GM21717 (cell line): ENCODE data around the gene PRR22.
"Not testable (repeated sequence)": the region's sequence is repeated elsewhere in the genome, so short reads cannot be mapped to it uniquely, and the experiment has no call there.

Experiments used
- ATAC-seq: cut with Tn5 transposase; IDR thresholded peaks from one replicate; pipeline ENCODE4 v1.9.1; 2021; ENCODE audit warnings: mild to moderate bottlenecking, moderate library complexity; ENCODE audit not compliant: unreplicated experiment

Gene PRR22

DNA sequence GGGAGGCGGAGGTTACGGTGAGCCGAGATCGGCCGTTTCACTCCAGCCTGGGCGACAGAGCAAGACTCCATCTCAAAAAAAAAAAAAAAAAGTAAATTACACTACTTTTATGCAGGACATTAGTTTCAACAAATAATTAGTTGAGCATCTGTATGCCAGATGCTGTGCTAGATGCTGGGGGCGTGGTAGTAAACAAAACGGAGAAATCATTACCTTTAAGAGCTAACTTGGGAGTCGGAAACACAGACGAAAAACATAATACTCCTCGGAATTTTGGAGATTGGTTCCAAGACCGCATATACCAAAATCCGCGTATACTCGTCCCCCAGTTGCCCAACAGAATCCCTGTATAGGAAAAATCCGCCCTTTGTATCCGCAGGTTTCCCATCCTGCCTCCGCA, 7.7 kb upstream of the PRR22 start:
- ATAC-seq: no peak

DNA sequence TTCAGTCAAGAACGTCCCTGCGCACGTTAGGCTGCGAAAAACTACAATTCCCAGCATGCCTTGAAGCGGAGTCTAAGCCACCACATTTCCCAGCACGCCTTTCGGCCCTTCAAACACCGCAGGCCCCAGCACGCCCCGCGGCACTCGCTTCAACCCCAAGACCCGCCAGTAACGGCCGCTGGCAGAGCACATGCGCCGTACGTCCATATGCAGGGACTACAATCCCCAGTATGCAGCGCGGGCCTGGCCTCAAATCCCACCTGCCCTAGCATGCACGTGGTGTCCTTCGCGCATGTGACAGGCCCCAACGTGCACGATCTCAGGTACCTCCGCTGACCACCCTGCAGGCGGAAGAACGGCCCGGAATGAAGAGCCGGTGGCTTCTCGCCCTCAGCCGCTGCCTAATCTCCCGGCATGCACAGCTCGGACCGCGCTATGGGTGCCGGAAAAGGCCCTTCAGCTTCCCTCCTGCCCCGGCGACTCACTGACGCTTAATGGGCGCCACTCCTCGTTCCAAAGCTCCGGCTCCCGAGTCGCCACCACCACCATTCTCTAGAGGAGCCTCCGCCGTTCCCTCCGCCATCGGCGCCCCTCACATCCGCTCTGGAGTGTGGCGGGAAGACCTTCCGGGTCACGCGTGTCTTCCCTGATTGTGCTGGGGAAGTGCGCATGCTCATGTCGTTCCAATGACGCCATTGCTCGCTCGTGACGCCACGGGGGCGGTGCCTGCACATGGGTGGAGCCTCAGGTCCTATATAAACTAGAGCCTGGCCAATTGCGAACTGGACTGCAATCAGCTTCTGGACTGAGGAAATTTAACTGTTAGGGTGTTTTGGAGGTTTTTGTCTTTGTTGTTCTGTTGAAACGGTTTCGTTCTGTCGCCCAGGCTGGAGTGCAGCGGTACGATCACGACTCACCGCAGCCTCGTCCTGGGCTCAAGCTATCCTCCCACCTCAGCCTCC, 6.3 kb upstream of the PRR22 start, which contains the start of gene DUS3L:
TSS of gene DUS3L (minus strand) at position 605 of the 962 bp plus-strand sequence. CDS start at position 583, 22 bp downstream.
- peak; percentile 76 for ATAC-seq

DNA sequence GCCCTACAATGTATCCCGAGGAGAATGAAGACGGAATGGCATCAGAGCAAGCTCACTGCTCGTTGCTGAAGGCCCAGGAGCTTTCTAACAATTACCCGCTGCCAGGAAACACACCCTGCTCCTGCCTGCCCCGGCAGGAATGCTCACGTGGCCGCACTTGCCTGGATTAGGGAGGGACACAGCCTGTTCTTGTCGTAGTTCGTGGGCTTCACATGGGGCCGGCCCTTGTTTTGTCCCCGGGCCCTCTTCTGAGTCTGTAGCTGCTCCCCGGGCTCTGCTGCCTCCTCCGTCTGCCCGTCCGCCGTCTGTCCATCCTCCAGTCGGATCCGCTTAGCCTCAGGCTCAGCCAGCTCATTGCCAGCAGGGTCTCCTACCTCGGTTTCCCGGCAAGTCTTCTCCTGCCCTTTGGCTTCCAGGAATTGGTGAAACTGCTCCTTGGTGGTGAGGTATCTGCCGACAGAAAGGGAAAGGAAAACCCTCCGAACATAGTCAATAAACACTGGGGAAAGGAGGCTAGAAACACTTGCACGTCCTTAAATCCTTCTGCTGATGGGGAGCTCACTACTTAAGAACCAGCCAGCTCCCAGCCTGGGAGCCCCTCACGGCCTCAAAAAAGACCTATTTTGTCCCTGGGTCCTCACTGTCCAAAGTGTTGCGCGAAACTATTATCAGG, 5.5 kb upstream of the PRR22 start:
- no peak for ATAC-seq

DNA sequence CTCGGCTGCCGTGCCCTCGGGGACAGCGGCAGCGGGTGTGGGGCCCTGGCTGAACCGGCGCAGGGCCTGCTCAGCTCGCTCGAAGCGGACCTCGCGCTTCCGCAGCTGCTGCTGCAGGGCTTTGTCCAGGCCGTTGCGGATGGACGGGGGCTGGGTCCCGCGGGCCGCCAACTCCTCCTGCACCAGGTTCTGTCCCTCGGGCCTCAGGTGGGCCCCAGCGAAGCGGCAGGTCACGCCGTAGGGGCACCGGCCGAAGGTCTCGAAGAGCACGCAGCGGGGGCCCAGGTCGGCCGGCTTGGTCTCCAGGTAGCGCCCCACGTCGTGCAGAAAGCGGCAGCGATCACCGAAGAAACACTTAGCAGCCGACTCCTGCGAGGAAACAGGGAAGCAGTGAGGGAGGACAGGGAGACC, 4.8 kb upstream of the PRR22 start:
- ATAC-seq: no peak

DNA sequence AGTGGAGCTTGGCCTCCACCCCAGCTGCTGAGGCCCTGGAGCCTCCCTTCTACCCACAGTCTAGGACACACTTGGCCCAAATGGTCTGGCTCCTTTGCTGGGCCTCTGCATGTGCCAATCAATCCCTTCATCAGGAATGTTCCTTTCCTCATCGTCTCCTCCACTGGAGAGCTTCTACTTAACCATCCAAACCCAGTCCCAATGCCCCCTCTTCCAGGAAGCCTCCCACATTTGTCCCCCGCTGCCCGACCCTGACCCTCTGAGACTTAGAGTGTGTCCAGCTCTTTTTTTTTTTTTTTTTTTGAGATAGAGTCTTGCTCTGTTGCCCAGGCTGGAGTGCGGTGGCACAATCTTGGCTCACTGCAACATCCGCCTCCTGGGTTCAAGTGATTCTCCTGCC, 3.9 kb upstream of the PRR22 start:
- no peak for ATAC-seq

DNA sequence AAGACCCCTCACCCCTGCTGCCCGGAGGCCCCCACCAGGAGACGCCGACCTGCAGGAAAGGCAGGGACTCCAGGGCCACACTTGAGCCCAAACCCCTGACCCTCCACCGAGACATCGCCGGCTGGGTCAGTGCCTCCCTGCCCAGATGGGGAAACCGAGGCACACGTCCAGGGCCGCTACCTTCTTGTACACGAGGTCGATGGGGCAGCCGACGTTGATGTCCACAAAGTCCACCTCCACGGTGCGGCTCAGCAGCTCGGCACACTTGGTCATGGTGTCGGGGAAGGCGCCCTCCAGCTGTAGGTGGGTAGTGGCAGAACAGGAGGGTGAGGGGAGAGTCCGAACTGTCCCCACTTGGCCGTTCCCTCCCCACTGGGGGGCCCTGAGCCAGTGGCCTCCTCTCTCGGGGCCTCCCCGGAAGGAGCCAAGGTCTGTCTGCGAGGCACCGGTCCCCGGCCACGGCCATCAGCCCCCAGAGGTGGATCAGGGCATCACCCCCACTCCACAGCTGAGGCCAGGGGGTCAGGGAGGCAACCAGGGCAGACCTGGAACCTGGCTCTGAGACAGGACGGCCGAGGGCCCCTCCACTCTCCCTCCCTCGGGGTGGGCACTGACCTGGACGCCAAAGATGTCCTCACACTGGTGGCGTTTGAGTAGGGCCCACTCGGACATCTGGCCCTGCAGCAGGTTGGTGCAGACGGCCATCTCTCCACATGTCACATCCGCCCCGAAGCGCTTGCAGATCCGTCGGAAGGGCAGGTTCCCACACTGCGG, 3.0 kb upstream of the PRR22 start:
- ATAC-seq: no peak

DNA sequence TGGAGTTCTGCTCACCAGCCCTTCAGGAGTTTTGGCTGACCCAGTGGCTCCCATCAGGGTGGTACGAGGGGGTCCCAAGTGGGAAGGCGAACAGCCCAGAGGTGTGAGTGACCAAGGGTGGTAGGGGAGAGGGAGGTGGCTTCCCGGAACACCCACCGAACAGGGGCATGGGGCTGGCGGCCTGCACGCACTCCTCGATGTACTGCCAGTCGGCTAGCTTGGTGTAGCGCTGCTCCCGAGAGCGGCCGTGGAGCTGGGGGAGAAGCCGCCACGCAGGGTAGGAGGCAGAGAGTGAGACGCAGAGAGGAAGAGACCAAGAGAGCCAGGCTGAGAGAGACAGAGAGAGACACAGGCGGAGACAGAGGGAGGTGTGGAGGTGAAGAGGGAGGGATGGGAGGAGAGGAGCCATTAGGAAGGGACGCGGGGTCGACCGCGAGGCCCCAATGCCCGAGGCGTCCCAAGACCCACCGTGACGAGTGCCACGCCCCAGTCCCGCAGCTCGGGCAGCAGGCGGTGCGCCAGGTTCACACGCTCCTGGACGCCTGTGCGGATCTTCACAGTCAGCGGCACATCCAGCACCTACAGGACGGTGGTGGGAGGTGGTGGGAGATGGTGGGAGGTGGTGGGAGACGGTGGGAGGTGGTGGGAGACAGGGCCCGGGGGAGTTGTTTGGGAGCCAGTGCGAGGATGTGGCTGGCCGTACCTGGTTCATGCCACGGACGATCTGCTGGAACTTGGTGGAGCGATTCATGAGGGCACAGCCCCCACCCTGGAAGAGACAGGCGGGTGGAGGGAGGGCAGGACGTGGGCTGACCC, 2.3 kb upstream of the PRR22 start:
- ATAC-seq: no peak

DNA sequence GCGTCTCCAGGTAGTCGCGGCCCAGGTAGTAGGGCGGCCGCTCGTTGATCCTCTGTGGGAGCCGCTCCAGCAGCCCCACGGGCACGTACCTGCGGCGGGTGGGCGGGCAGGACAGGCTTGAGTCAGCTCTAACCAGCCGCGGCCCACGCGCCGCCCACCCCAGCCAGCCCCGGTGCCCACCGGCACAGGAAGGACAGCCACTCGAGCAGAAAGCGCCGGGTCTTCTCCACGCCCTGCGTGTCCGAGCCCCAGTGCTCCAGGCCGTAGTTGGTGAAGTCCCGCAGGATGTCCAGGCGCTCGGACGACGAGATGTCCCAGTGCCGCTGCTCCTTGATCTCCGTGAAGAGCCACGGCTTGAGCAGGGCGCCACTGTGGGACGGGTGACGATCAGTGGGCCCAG, 877 bp upstream of the PRR22 start:
- ATAC-seq: no peak

DNA sequence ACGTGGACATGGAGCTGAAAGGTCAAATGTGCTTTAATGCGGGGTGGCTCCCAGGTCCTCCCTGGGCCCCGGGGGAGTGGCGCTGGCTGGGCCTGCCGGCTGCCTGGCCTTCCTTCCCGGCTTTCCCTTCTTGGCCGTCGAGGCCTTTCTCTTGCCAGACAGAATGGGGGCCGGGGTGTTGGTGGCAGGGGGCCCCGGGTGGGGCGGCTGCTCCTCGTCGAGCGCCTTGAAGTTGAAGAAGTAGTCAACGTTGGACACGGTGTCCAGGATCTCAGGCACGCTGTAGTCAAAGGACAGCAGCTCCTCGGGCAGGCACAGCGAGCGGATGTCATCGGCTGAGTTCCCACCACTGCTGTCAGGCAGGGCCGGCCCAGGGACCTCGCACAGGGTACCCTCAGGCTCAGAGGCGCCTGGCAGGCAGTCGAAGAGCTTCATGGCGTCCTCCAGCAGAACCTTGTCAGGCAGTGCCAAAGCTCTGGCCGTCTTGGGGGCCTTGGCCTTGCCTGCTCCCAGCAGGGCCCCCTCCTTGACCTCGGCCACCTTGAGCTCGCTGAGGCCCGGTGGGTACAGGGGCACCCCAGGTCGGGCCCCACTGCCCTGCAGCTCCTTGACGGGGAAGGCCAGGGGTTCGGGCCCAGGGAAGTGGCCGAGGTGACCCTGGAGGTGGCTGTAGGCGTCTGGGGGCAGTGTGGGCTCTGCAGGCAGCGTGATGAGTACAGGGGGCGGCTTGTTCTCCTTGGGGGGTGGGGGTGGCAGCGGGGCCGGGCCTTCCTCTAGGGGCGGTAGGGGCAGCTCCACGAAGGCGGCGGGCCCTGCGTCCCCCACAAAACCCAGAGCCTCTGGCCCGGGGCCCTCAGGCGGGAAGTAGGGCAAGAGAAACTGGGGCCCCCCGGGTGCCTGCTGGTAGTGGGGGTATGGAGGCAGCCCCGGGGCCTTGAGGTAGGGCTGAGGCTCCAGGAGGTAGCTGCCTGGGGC, 1.3 kb downstream of the PRR22 start:
- ATAC-seq: no peak

DNA sequence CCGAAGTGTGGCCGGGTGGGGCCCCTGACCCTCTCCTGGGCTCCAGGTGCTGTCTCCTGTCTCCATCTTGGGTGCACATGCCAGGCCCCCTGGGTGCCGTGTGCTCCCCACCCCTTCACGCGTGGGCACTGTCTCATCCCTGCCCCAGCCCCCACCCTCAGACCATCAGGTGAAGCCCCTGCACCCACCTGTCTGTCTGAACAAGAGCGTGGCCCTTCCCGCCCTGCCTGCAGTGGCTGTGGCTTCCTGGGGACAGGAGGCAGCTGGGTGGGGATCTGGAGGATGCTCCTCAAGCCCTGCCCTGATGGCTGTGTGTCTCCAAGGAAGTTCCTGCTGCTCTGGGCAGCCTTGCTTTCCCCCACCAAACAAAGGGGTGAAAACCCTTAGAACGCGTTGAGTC, 2.2 kb downstream of the PRR22 start:
- ATAC-seq: no peak

DNA sequence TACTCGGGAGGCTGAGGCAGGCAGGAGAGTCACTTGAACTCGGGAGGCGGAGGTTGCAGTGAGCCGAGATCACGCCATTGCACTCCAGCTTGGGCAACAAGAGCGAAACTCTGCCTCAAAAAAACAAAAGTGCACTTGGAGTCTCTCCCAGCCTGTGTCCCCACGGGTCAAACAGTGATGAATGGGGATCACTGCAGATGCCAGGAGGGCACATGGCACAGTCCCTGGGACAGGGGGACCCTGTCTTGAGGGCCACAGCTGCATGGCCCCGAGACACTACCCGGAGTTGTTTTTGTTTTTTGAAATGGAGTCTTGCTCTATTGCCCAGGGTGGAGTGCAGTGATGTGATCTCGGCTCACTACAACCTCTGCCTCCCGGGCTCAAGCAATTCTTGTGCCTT, 3.6 kb downstream of the PRR22 start:
- not testable (repeated sequence) for ATAC-seq

DNA sequence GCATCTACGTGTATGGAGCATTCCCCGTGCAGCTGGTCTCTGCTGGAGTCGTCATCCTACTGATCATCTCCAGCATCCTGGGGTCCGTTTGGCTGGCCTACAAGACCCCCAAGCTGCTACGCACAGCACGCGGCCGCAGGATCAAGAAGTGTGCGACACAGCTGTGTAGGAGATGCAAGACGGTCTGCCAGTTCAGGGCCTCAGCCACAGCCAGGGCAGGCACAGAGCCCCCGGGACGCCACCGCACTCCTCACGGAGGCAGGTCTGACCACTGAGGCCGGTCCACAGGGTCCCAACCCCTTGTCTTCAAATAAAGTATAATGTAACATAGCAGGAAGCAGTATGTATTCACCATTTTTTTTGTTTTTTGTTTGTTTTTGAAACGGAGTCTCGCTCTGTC, 6.1 kb downstream of the PRR22 start:
- no peak for ATAC-seq

DNA sequence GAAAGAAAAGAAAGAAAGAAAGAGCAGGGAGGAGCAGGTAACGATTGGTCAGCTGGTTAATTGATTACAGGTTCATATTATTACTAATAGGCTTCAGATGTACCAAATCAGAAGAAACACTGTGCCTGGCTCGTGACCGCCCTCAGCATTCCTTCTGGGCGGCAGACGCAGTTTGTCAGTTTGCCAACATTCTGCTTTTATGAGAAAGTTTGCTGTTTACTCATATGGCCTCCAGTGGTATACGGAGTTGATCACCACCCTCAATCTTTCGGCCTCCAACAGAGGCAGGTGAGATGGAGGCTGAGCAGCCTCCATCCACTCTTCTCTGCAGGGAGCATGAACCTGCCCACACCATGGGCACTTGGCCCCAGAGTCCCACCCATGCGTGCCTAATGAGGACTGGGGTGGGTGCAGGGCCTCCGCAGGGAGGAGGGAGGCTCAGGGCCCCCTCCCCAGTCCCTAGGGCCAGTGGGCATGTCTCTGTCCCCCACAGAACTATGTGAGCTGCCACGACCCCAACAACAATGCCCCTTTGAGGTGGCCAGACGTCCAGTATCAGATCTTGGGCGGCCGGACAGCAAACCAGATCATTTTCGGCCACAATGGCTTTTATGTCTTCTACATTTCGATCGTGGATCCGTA, 8.8 kb downstream of the PRR22 start:
- no peak for ATAC-seq

DNA sequence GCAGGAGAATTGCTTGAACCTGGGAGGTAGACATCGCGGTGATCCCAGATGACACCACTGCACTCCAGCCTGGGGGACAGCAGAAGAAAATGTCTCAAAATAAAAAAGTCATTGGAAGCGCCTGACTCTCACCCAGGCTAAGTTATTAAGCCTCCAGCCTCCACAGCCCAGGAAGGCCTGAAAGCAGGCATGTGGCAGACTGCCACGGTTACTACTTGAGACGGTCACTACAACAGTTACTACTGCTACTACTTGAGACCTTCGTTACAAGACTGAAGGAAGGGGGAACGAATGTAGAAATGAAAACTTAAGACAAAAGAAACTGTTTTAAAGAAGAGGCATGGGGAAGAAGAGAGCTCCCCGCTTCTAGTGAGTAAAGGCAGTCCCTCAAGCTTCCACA, 9.6 kb downstream of the PRR22 start:
- no peak for ATAC-seq

DNA sequence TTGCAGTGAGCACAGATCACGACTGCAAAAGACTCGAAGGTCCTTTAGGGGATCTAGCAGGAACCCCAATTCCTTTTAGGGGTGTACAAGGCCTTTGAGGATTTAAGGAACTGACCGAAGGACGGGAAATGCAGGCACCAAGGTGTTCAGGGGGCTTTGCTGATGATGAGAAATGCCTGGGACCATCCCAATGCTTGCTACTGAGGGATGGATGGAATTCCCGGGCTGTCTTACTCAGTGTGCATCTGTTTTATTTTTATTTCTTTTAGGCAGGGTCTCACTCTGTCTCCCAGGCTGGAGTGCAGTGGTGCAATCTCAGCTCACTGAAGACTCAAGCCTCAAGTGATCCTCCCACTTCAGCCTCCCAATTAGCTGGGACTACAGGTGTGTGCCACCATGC, 11.3 kb downstream of the PRR22 start:
- no peak for ATAC-seq

DNA sequence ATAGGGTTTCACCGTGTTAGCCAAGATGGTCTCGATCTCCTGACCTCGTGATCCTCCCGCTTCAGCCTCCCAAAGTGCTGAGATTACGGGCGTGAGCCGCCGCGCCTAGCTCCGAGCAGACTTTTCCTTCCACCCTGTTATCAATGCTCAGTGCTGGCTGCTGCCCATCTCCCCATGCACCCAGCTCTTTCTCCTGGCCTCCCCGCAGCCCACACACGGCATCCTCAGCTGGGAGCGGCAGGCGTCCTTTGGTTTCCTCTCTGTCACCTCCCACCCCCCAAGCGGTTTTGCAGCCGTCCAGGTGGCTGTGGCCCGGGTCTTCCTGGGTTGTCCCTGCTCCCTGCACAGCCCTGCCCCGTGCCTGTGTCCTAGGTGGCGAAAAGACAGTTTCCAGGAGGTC, 12.1 kb downstream of the PRR22 start:
- ATAC-seq: no peak

DNA sequence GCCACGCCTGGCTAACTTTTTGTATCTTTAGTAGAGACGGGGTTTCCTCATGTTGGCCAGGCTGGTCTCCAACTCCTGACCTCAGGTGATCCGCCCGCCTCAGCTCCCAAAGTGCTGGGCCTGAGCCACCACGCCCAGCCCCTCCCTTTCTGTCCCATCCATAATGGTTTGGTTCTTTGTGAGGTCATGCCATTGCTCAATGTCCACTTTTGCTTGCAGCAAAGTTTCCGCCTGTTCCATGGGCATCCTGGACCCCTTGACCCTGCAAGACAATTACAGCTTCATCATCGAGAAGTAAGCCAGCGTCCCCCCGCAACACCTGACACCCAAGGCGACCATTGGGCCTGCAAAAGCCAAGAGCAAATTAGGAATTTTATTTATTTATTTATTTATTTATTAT, 16.6 kb downstream of the PRR22 start:
- no peak for ATAC-seq

DNA sequence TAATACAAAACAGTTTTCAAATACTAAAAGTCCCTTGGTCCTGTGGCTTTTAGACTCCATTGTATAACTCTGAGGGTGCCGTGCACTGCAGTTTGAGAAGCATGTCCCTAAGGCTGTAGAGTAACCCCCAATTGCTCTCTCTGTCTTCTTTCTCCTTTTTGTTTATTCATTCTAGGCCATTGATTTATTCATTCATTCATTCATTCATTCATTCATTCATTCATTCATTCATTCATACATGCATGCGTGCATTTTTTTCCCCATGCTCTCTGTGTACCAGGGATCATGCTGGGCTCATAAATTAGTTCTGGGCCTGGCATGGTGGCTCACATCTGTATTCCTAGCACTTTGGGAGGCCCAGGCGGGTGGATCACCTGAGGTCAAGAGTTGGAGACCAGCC, 19.3 kb downstream of the PRR22 start:
- no peak for ATAC-seq
